GM12891 (cell line): ENCODE data around the gene ITGAD.

Experiments
- POLR2A ChIP-seq: IDR thresholded peaks from 2 replicates; pipeline ENCODE4 v1.6.1; 2011; ENCODE audit warnings: low read depth, low read length, control low read depth
- POLR2AphosphoS5 ChIP-seq: IDR thresholded peaks from 2 replicates; pipeline ENCODE4 v1.6.1; 2011; ENCODE audit warnings: low read depth, low read length, control low read depth
- SPI1 ChIP-seq: IDR thresholded peaks from 2 replicates; pipeline ENCODE4 v1.6.1; 2011; ENCODE audit warnings: low read depth, low read length, control low read depth

DNA sequence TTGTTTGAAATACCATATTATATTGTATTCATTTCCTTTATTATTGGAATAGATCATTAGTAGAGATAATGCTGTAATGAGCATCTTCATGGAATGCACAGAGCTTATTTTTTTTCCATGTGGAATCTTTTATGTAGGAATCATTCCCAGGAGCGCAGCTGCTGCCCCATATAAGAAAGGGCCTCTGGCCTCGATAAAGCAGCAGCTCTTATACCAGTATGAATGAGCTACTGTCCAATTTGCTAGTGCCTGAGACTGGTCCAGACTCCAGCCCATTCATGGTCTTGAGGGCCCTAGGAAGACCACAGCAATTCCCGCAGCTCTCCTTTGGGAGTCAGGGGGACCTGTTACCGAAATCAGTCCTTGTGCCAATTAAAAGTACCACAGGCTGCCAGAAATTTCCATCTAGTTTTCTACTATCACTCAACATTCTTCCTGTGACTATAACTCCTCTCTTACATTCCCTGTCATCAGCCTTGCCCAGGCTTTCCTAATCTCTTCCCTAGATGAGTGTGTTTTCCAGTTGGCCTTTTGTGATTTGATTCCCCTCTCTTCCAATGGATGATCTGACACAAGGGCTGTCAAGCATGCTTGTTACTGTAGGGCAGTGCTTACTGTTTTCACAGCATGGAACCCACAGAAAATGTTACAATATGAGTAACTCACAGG, 47.5 kb downstream of the ITGAD start:
- TF ChIP-seq POLR2A, result no peak
- no peak for TF ChIP-seq SPI1
- TF ChIP-seq POLR2AphosphoS5, result no peak
